HTERT RPE-1 (cell line): ENCODE data around the gene SLC35F6.
"Not testable (repeated sequence)": the region's sequence is repeated elsewhere in the genome, so short reads cannot be mapped to it uniquely, and the experiment has no call there.

ENCODE experiments used
- in situ Hi-C: fragments of 300-500 bp; cut with MboI; formaldehyde crosslinking; loops from 4 replicates; pipeline ENCODE4 v1.14.3; 2020; ENCODE audit warnings: low sequenced_read_pairs

SLC35F6 gene

DNA sequence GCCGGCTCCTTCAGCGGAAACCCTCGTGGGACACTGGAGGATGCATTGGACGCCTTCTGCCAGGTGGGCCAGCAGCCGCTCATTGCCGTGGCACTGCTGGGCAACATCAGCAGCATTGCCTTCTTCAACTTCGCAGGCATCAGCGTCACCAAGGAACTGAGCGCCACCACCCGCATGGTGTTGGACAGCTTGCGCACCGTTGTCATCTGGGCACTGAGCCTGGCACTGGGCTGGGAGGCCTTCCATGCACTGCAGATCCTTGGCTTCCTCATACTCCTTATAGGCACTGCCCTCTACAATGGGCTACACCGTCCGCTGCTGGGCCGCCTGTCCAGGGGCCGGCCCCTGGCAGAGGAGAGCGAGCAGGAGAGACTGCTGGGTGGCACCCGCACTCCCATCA is 14.0 kb downstream of the SLC35F6 start:
- in situ Hi-C loops, result no loop called here

DNA sequence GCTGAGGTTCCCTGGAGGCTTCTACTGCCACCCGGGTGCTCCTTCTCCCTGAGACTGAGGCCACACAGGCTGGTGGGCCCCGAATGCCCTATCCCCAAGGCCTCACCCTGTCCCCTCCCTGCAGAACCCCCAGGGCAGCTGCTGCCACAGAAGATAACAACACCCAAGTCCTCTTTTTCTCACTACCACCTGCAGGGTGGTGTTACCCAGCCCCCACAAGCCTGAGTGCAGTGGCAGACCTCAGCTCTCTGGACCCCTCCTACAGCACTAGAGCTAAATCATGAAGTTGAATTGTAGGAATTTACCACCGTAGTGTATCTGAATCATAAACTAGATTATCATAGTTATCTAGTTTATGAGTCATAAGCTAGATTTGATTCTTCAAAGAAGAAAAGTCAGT is 14.4 kb downstream of the SLC35F6 start:
- in situ Hi-C loops, result no loop called here

DNA sequence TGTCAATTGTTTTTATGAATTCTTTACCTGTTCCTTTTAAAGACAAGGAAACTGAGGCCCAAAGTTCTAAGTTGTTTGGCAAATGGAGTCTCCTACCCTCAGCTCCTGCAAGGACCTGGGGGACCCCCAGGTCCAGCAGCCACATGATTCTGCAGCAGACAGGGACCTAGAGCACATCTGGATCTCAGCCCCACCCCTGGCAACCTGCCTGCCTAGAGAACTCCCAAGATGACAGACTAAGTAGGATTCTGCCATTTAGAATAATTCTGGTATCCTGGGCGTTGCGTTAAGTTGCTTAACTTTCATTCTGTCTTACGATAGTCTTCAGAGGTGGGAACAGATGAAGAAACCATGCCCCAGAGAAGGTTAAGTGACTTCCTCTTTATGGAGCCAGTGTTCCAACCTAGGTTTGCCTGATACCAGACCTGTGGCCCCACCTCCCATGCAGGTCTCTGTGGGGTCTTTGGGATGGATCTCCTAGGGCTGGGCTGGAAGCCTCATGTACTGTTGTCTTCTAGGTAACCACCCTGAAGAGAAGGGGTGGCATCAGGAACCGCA is 16.2 kb downstream of the SLC35F6 start:
- in situ Hi-C loops, result no loop called here

DNA sequence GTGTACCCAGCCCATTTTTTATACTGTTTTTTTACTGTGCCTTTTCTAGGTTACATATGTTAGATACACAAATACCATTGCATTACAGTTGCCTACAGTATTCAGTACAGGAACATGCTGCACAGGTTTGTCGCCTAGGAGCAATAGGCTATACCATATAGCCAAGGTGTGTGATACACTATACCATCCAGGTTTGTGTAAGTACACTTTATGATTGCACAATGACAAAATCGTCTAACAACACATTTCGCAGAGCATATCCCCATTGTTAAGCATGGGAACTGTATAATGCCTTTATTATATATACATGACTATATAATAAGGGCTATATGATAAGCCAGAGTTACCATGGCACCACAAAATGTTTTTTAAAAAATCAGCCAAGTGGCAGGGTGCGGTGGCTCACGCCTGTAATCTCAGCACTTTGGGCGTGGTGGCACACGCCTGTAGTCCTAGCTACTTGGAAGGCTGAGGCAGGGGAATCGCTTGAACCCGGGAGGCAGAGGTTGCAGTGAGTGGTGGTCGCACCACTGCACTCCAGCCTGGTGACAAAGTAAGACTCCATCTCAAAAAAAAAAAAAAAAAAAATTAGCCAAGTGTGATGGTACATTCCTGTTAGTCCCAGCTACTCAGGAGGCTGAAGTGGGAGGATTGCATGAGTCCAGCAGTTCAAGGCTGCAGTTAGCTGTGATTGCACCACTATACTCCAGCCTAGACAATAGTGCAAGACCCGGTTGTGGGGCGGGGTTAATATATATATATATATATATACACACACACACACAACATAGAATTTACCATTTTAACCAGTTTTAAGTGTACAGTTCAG is 19.0 kb downstream of the SLC35F6 start:
- in situ Hi-C loops, result no loop called here

DNA sequence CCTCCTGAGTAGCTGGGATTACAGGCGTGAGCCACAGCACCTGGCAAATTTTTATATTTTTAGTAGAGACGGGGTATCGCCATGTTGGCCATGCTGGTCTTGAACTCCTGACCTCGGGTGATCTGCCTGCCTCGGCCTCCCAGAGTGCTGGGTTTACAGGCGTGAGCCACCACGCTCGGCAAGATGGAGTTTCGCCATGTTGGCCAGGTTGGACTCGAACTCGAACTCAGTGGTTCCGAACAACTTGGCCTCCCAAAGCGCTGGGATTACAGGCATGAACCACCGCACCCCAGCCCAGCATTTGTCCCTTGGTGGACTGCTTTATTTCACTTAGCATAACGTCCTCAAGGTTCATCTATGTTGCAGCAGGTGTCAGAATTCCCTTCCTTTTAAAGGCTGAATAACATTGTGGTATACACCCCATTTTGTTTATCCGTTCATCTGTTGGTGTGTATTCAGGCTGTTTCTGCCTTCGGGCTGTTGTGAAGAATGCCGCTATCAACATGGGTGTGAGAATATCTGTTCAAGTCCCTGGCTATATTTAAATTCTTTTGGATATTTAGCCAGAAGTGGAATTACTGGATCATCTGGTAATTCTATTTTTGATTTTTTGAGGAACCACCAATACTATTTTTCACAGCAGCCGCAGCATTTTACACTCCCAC is 20.6 kb downstream of the SLC35F6 start:
- in situ Hi-C loops, result no loop called here

DNA sequence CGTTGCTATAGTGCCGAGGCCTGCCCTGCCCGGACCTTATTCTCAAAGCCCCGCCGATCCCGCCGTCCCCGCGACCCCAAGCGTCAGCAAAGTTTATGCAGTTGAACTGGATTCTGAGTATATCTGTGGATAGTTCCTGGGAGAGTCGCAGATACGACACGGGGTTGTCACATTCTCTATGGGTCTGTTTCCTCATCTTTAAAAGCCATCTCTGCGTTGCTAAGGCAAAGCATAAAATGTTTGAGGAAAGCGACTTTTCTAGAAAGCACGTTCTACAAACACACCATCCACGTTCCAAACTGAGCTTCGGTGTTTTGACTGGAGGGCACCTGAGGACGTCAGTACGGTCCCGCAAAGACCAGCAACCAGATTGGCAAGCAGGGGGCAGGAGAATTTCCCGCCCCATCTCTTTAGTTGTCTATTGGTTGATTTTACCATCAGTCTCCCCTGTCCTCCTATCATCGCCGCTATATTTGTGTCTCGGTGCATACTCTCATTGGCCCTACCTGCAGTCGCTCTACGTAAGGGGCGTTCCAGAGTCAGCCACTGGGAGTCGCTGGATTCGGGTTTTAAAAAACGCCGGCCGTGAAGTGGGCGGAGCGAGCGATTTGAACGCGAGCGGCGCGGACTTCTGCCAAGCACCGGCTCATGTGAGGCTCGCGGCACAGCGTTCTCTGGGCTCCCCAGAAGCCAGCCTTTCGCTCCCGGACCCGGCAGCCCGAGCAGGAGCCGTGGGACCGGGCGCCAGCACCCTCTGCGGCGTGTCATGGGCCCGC is 21.5 kb downstream of the SLC35F6 start, which contains the start of gene CENPA:
CENPA (plus strand) TSS at position 626 of the 776 bp plus-strand sequence; CDS start at position 767, 141 bp downstream.
- in situ Hi-C loops, result no loop called here

DNA sequence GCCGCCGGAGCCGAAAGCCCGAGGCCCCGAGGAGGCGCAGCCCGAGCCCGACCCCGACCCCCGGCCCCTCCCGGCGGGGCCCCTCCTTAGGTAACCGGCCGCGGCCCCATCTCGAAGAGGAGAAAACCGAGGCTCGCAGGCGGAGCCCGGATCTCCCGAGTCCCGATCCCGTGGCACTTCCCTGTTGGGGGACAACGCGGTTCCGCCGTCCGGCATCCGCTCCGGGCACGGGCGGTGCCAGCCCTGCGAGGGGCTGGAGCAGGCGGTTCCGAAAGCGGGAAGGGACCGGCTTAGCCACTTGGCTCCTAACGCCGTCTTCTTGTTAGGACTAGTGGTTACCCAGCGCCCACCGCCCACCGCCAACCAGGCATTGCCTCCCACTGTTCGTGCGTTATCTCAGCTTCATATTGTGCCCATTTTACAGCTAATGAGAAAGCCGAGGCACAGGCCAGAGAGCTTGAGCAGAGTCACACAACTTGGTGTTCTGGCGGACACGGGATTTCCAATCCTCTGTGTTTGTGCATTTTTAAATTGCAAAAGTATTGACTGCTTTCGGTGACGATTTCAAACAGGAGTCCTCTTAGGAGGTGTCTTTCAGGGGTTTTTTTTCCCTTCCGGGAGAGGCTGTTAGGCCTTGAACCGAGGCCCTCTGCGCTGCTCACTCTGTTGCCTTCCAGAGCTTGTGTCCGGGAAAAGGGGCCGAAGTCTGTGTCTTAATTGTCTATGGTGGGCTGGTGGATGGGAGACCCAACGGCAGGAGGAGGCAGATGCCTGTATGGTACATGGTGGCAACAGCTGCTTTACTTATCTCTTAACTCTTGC is 22.3 kb downstream of the SLC35F6 start:
- in situ Hi-C loops, result no loop called here

DNA sequence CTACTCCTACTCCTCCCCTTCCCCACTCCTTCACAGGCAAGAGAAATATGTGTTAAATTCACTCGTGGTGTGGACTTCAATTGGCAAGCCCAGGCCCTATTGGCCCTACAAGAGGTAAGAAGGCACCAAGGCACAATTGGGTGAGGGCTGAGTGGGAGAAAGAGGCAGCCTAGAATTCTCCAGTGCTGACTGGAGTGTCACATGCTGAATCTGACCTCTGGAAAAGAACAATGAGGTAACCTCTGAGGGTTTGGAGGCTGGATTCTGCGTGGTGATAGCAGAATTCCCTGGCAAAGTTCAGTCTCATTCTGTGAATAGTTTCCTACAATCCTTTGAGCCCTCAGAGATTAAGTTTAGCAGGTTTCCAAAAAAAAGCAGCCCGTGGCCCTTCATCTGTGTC is 28.6 kb downstream of the SLC35F6 start:
- in situ Hi-C loops, result no loop called here

DNA sequence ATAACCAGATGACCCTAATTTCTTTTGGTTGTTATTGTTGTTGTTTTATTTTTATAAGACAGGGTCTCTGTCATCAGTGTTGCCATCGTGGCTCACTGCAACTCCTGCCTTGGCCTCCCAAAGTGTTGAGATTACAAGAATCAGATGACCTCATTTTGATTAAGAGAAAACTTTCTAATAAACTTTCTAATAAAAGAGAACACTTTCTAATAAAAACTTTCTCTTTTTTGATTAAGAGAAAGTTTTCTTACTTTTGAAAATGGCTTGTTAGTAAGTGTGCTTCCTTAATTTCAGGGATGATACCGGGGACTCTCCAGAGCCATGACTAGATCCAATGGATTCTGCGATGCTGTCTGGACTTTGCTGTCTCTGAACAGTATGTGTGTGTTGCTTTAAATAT is 29.4 kb downstream of the SLC35F6 start:
- in situ Hi-C loops, result no loop called here

DNA sequence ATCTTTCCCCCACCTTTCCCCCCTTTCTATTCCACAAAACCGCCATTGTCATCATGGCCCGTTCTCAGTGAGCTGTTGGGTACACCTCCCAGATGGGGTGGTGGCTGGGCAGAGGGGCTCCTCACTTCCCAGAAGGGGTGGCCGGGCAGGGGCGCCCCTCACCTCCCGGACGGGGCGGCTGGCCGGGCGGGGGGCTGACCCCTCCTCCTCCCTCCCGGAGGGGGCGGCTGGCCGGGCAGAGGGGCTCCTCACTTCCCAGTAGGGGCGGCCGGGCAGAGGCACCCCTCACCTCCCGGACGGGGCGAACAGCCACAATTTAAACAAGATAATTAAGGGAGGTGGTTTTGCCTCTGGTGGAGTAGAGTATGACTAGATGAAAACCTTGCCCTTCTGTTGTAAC is 31.1 kb downstream of the SLC35F6 start:
- in situ Hi-C loops, result not testable (repeated sequence)

DNA sequence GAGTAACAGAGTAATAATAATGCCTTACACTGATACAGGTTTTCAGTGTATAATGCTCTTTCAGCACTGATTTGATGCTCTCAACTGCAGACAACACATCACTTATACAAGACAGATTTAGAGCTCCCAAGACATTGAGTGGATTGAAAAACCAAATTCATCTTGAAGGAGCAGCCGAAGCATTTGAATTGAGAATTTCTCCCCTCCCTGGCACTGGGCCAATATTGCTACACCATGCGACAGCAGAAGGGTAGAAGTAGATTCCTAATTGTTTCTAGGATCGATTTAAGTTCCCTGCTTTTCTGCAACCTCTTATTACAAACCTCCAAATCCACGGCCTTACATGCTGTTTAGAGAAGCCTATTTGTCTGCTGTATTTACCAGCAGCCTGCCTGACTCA is 37.2 kb downstream of the SLC35F6 start:
- in situ Hi-C loops, result no loop called here

DNA sequence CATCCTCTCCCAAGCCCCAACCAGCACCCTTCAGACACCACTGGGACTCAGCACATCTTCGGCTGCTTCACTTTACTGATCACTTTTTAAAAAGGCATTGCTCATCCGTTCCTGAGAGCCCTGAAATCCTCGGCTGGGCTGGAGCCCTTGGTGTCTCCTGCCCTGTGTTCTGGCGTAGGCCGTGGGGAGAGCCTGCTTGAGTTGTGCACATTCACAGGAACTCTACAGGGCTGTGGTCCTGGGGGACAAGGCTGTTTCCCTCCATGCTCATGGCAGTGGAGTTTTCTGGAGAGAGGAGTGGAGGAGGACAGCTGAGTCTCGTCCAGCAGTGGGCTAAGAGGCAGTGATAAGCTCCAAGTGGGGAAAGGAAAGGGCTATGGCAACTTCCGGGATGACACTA is 37.7 kb downstream of the SLC35F6 start:
- in situ Hi-C loops, result no loop called here

DNA sequence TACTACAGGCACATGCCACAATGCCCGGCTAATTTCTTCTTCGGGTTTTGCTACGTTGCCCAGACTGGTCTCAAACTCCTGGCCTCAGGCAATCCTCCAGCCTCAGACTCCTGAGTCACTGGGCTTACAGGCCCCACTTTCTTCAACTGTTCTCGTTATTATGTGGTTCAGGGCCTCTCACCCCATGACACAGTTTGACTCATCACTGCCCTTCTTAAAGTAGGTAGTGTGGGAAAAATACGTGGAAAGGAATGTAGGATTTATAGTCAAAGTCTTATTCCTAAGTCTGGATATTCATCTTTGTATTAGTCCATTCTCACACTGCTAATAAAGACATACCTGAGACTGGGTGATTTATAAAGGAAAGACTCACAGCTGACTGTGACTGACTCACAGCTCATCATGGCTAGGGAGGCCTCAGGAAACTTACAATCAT is 41.2 kb downstream of the SLC35F6 start:
- in situ Hi-C loops, result no loop called here

DNA sequence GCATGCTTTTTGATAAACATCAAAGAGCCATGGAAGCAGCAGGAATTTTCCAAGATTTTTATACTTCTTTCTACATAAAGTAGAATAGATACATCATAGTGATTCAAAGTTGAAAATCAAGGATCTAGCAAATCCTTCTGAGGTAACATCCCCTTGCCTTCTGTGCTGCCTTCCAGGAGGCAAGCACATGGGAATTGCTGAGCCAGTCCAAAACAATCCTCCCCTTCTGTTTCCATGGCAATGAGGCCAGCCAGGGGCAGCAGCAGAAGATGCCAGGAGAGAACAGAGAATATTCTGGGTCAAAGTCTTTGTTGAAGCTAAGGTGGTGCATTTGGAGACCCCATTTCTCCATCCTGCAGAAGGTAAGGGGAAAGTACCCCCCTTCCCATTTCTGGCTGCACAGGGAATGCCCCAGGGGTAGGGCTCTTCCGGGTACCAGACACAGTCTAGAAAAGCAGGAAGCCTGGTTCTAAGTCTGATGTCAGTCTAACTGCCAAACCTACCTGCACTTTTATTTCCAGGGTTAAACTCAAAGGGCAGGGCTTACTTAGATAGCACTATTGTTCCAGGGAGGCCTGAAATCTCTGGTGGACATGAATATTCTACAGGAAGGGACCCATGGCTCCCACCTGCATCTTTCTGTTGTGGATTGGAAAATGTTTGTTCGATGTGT is 43.8 kb downstream of the SLC35F6 start:
- in situ Hi-C loops, result no loop called here

DNA sequence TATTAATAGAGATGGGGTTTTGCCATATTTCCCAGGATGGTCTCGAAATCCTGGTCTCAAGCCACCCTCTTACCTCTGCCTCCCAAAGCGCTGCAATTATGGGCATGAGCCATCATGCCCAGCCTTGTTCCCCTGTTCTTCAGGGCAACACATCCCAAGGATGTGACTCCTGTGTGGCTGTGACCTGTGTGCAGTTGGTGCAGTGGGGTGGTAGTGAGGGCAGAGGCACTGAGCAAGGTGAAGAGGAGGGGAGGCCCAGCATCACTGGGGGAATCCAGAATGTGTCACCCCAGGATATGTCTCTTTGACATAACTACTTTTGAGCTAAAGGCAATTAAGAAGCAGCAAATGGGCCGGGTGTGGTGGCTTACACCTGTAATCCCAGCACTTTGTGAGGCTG is 45.1 kb downstream of the SLC35F6 start:
- in situ Hi-C loops, result no loop called here

DNA sequence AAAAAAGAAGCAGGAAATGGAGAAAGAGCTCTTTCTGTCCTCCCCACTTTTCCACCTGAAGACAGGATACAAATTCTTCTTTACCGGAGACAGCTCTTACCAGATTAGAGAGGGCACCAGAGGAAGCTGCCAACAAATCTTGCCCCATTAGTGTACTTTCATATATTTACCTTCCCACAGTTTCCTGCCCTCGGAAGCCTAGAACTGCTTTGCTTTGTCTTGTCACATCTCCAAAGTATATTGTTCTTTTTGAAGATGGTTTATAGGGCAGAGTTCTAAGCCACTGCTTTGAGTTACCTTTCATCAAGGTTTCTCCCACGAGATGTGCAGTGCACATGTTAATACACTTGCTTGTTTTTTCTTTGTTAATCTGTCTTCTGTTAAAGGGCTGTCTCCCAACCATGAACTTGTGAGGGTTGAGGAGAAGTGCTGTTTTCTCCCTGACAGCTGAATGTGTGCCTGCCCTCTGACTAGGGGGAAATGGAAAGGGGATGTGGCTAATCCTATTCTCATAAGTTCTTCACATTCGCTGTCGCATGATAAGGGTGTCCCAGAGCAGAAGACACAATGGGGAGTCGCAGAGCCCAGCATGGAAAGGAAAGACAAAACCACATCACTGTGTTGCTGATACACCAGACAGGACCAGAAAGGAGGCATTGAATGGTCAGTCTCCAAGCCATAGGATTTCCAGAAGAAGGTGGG is 45.9 kb downstream of the SLC35F6 start:
- in situ Hi-C loops, result no loop called here

DNA sequence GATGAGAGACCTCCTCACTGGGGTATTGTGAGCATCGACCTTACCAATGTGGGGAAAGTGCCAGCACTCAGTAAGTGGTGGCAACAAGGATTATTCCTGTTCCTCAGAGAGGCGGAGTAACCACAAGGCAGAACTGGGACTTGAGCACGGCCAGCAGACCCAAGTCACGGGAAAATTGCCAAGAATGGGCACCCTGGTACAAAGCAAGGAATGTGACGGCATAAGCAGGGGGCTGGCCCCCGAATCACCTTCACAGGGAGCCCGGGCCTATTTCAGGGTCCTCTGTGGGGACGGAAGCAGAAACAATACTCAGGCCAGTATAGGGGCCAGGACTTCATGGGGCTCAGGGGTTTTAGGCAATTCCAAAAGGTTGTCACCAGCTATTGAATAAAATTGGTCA is 47.2 kb downstream of the SLC35F6 start:
- in situ Hi-C loops, result no loop called here

DNA sequence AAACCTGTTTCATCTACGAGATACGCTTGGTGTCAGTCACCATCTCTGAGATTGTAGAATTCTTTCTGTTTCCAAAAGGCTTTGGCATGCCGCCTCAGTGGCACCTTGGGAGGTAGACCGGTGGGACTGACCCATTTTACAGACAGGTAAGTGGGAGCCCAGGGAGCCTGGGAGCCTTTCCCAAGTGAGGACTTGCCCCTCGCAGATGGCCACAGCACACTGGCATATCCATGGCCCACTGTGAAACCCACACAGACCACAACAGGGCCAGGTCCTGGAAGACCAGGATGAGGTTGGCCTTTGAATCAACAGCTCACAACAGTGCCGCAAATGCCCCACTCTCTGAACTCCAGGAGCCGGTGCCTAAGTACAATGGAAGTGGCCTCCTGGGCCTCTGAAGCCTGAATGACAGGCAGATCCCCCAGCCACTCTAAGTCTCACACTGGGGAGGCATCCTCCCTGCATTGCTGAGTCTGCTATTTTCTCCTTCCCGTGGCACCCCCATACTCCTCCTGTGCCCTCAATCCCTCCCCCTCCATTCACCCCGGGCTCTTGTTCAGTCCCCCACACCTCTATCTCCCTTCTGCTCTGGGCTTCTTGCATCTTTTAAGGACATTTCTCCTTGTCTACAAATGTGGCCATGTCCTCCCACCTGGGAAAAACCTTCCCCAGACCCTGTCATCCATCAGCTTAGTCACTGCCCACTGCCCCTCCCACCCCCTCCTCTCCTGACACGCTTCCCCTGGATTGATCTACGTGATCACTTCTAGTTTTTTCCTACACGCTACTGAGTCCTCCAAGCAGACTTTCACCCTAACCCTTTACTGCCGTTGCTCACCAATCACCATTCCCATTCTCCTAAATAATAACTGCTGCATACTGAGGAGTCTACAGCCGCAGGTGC is 48.0 kb downstream of the SLC35F6 start:
- in situ Hi-C loops, result no loop called here
